Measurements from ENCODE around the gene CR1.
"Not testable (repeated sequence)": the region's sequence is repeated elsewhere in the genome, so short reads cannot be mapped to it uniquely, and the experiment has no call there.

Gene CR1

DNA sequence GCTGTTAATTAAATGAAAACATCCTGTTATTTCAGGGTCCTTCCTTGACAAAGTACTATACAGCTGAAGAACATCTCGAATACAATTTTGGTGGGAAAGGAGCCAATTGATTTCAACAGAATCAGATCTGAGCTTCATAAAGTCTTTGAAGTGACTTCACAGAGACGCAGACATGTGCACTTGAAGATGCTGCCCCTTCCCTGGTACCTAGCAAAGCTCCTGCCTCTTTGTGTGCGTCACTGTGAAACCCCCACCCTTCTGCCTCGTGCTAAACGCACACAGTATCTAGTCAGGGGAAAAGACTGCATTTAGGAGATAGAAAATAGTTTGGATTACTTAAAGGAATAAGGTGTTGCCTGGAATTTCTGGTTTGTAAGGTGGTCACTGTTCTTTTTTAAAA is 143.4 kb downstream of the CR1 start:
- DNase-seq = not testable (repeated sequence)

DNA sequence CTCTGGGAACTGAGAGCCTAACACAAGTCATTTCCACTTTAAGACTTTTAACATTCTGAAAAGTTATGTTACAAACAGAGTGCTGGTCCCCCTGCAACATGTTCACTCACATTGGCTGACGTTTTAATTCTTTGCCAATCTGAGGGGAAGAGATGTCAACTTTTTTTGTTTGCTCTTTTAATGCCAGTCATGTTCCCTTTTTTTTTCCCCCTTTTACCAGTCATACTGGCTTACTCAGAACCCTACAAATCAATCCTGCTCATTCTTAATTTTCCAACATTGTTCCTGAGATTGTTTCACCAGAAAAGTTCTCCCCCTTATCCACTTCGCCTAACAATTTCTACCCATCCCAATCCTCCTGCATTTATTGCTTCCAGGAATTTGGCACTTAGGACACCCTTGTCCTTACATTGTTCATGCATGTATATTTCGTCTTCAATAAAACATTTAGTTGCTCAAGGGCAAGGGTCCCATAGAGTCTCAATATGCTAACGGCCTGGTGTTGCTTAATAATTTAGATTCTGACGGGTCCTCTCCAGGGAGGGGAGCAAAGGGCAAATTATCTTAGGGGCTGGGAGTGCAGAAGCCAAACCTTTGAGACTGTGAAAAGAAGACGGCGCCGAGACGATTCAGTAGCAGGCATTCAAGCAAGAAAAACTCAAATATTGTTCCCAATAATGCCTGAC is 148.4 kb downstream of the CR1 start:
- DNase-seq = no peak

- DNase-seq = peak in 50 of 56 donors; percentile 14 to 85 (median 52)
Observed at GRCh38 chr1:207644852-207645634, 149.1 kb downstream of the CR1 start, which contains the start of gene CR1L. CR1L (plus strand) TSS chr1:207645133; CDS start chr1:207645234, 101 bp downstream.

DNA sequence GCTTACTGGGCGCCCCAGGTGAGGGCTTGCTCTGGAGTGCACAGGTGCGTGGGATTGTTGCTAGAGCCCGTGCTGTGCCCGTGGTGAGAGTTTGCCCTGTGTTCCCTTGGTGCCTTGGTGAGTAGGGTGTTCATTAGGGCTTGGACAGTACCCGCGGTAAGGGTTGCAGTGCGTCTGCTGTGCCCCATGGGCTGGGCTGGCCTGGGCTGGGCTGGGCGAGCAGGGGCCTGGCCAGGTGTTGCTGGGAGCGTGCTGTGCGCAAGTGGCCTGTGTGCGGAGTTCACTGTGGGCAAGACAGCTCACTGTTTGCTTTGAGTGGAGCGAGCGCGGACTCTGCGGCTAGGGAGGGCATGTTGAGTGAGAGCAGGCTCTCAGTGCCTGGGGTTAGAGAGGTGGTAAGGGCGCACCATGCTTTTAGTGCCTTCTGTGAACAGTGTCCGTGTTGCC is 149.7 kb downstream of the CR1 start:
- DNase-seq = no peak

DNA sequence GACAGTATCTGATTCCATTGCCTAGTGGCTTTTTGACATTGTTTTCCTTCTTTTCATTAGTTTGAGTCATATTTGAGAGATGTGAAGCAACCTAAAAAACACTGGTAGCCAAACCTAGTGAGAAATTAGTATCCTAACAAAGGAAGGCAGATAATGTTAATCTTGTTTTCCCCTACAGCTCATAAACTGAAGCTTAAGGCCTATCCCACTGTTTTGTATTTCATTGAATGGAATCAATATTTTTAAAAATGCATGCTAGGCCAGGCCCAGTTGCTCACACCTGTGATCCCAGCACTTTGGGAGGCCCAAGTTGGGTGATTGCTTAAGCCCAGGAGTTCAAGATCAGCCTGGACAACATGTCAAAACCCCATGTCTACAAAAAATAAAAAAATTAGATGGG is 150.2 kb downstream of the CR1 start:
- no peak for DNase-seq

DNA sequence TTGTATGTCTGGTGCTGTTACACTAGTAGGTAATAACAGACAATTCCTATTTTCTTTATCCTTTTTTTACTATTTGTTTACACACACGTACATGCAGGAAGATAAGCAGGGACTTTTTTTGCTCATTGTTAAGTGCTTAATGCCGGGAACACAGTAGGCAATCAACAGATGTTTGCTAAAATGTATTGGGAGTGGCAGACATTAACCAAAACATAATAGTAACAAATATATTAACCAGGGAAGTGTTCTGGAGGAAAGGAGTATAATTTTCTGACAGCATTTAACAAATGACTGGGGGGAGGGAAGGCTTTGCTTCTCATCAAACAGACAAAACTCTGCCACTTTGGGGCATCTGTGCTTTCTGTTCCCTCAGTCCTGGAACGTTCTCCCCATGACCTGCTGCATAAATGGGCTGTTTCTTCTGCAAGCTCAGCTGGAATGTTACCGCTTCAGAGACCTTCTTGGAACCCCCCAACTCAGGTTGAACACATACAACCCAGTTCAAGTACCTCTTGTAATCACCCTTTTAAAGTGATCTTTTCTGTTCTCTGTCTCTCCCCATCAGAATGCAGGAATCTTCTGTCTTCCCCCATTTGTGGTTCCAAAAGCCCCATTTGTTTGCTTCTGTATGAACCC is 151.1 kb downstream of the CR1 start:
- DNase-seq = no peak

GRCh38 chr1:207647671-207648333 is 151.8 kb downstream of the CR1 start:
- DNase-seq = no peak

DNA sequence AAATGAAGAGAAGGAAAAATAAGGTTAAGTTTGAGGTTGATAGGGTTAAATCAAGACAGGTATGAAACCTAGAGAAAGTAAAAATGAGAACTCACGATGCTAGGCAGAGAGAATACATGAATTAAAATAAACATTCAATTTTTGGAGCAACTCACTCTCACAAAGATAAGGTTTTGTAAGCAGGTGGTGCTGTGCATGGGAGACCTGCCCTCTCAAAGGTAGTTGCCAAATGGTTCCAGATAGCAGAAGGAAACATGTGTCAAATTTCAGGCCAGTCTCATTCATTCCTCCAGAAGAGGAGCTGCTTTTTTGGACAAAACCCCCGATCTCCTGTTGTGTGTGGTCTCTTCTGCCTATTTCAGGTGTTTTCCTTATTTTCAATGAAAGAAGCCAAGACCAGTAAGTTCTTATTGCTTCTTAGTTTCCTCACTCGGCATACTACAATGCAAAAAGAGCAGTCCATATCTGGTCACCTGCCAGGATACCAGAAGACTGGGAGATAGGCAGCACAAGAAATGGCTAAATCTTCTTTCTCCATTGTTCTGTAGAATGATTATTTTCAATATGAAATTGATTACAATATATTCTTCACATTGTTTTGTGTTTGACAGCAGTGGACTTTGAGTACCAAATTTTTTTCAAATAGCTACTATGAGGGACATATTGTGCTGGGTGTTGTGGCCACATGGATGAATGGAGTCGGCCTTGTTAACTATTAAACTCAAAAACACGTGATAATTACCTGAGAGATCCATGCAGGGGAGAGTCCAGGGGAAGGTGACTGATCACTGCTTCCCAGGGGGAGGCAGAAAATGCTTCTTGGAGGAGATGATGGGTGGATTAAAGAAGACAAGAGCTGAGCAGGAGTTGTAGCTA is 152.6 kb downstream of the CR1 start:
- no peak for DNase-seq

- DNase-seq = no peak
Observed at GRCh38 chr1:207649210-207649753, 153.3 kb downstream of the CR1 start.

GRCh38 chr1:207649865-207650580 is 154.1 kb downstream of the CR1 start:
- DNase-seq = no peak

DNA sequence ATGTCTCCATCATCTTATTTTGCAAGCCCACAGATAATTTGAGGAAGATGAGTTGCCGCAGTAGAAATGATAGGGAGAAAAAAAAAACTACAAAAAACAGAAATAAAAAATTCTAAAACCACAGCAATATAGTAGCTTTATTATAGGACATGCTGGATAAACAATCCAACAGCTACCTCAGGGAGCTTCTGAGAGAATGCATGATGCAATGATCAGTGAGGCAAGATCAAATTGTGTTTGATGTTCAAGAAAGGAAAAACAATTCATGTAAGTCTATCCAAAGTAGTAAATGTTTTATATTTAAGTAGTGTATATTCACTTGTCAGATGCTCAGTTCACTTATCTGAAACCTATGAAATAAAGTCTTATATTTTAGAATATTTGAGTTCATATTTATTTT is 155.6 kb downstream of the CR1 start:
- no peak for DNase-seq

DNA sequence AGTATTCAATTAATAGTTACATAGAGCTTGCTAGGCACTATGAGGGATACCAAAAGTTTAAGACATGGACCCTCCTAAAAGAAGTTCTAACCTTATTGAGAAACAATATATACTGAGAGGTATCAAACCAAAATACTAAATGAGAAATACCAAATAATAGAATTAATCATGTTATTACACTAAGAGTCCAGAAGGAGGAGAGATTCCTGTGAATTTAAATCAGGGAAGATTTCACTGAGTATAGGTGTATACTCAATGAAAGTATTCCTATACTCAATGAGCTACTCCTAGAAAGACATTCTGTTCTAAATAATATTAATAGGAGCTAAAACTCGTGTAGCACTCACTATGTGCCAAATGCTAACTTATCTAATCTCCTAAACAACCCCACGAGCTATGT is 158.4 kb downstream of the CR1 start:
- DNase-seq = no peak

GRCh38 chr1:207658408-207658807 is 162.5 kb downstream of the CR1 start:
- DNase-seq = no peak

- DNase-seq = no peak
Observed at GRCh38 chr1:207658904-207659485, 163.0 kb downstream of the CR1 start.

GRCh38 chr1:207659545-207660153 is 163.7 kb downstream of the CR1 start:
- no peak for DNase-seq

- DNase-seq = not testable (repeated sequence)
Observed at GRCh38 chr1:207661420-207661819, 165.5 kb downstream of the CR1 start.

GRCh38 chr1:207666342-207666741 is 170.4 kb downstream of the CR1 start:
- no peak for DNase-seq

GRCh38 chr1:207669528-207670009 is 173.6 kb downstream of the CR1 start:
- DNase-seq = no peak

DNA sequence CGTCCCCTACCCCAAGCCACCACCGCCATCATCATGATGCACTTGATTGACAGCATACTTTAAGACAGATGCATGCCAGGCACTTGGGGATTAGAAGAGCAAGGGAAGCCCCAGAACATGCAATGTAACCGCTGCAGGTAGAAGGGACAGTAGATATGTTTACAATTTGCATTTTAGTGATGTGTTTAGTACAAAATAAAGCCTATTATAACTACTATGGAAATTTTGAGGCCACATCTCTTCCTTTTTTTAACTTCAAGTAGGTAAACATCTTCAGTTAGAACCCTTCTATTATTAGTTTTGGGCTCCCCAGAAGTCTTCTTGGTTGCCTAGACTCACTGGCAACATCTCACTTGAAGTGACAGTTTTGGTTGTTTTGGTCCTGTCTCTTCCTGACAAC is 174.2 kb downstream of the CR1 start:
- DNase-seq = no peak

Measured in nucleus accumbens (tissue), 56 donors.